NCI-H1048 (cell line): Measurements from ENCODE around the gene GLIPR2.
"Not testable (repeated sequence)": the region's sequence is repeated elsewhere in the genome, so short reads cannot be mapped to it uniquely, and the experiment has no call there.

ENCODE experiments used
- DNase-seq: peaks from one replicate; lab custom pipeline; 2025; lab: John Stamatoyannopoulos, UW

Gene GLIPR2

GRCh38 chr9:36123515-36123914 is 13.0 kb upstream of the GLIPR2 start:
- DNase-seq = no peak

GRCh38 chr9:36125062-36125855 is 11.3 kb upstream of the GLIPR2 start:
- no peak for DNase-seq

GRCh38 chr9:36126016-36126730 is 10.4 kb upstream of the GLIPR2 start:
- DNase-seq = no peak

- no peak for DNase-seq
These were observed 8.8 kb upstream of the GLIPR2 start for GRCh38 chr9:36127652-36128244.

- DNase-seq = no peak
These were observed 8.2 kb upstream of the GLIPR2 start for GRCh38 chr9:36128349-36128748.

- no peak for DNase-seq
These were observed 7.4 kb upstream of the GLIPR2 start for GRCh38 chr9:36129139-36129538.

GRCh38 chr9:36131666-36132065 is 4.9 kb upstream of the GLIPR2 start:
- not testable (repeated sequence) for DNase-seq

- no peak for DNase-seq
These were observed 4.4 kb upstream of the GLIPR2 start for GRCh38 chr9:36132086-36132485.

- no peak for DNase-seq
These were observed 1.6 kb upstream of the GLIPR2 start for GRCh38 chr9:36134761-36135505.

GRCh38 chr9:36135741-36136271 is 727 bp upstream of the GLIPR2 start:
- no peak for DNase-seq

- no peak for DNase-seq
These were observed 410 bp downstream of the GLIPR2 start for GRCh38 chr9:36136894-36137391.

- DNase-seq = no peak
These were observed 965 bp downstream of the GLIPR2 start for GRCh38 chr9:36137392-36138004.

GRCh38 chr9:36138496-36138895 is 2.0 kb downstream of the GLIPR2 start:
- DNase-seq = no peak

GRCh38 chr9:36138901-36139300 is 2.4 kb downstream of the GLIPR2 start:
- no peak for DNase-seq

- no peak for DNase-seq
These were observed 3.9 kb downstream of the GLIPR2 start for GRCh38 chr9:36140086-36141084.

- no peak for DNase-seq
These were observed 4.8 kb downstream of the GLIPR2 start for GRCh38 chr9:36141288-36141687.

- no peak for DNase-seq
These were observed 5.2 kb downstream of the GLIPR2 start for GRCh38 chr9:36141761-36142160.

GRCh38 chr9:36142510-36143244 is 6.1 kb downstream of the GLIPR2 start:
- no peak for DNase-seq

- DNase-seq = no peak
These were observed 6.7 kb downstream of the GLIPR2 start for GRCh38 chr9:36143245-36143641.
